Right lobe of liver (tissue), 6 donors: ENCODE results near the gene MLST8. TPM values are rescaled to one million over a fixed set of nuclear protein-coding genes. Genes with fewer than 3 reads are reported as not detected.

Source experiments
- ATAC-seq, 4 donors: fragments of 200-7000 bp; cut with Tn5 transposase; one replicate each; pipeline ENCODE4 v1.9.1; 2020; ENCODE audit warnings: mild to moderate bottlenecking in 4 of 4, moderate library complexity in 4 of 4
- DNase-seq, 3 donors: peaks; one replicate each; pipeline ENCODE4 v3.0.0-alpha.2; 2020
- H3K27ac ChIP-seq, 3 donors: fragments of 200-600 bp; one replicate each; pipeline ENCODE4 v1.8.0; 2022
- H3K27me3 ChIP-seq, 2 donors: fragments of 200-600 bp; one replicate each; pipeline ENCODE4 v1.8.0; 2022
- H3K36me3 ChIP-seq, 4 donors: fragments of 200-600 bp; sonication (generic) in 1 of 4; one replicate each; pipeline versions ENCODE4 v1.5.1 to v1.8.0; 2017 to 2022; ENCODE audit warnings: control low read depth in 1 of 4
- H3K4me1 ChIP-seq, 4 donors: fragments of 200-600 bp; sonication (generic) in 1 of 4; one replicate each; pipeline versions ENCODE4 v1.5.1 to v1.8.0; 2017 to 2022; ENCODE audit warnings: control low read depth in 1 of 4
- H3K4me3 ChIP-seq, 3 donors: fragments of 200-600 bp; one replicate each; pipeline ENCODE4 v1.8.0; 2022
- H3K9me3 ChIP-seq, 4 donors: fragments of 200-600 bp; sonication (generic) in 1 of 4; one replicate each; pipeline versions ENCODE4 v1.5.1 to v1.8.0; 2017 to 2022; ENCODE audit warnings: control low read depth in 1 of 4
- POLR2A ChIP-seq: fragments of 450-650 bp; IDR thresholded peaks from one replicate; pipeline ENCODE4 v1.6.1; 2017; ENCODE audit warnings: antibody characterized with exemption, mild to moderate bottlenecking
- whole genome bisulfite sequencing: methylation state at CpG from one replicate; pipeline ENCODE4 v1.1.6; 2018; ENCODE audit warnings: low coverage, low lambda C conversion rate; ENCODE audit not compliant: insufficient coverage; ENCODE audit errors: missing lambda C conversion rate; 5-methylcytosine and 5-hydroxymethylcytosine counted together
- intact Hi-C, 2 donors: fragments of 100-400 bp; cut with DNase I; formaldehyde crosslinking; loops; one replicate each; pipeline versions ENCODE4 v1.11.2 to v1.14.1; 2022
- total RNA-seq, 6 experiments: library from RNA; depleted of rRNA in 2 of 6; stranded (reverse); fragments of >200 nt in 2 of 6; fragmentation: NEBNext Ultra II Directional in 3 of 6; extraction: Animal tissue kit (Norgen Biotek cat#: 25700) in 3 of 6; gene quantifications; one replicate each; pipeline versions ENCODE4 v1.1.0 to v1.2.4, GENCODE V29; 2016 to 2023
- TF ChIP-seq, protein P1 (sequence below), 4 donors: fragments of 200-600 bp in 3 of 4; fragments of 450-650 bp in 1 of 4; IDR thresholded peaks; one replicate each; pipeline versions ENCODE4 v1.5.1 to v1.8.0; 2016 to 2022; ENCODE audit warnings: antibody characterized with exemption in 4 of 4, mild to moderate bottlenecking in 2 of 4
- donor health status: DM: no; HTN: yes; CAD: no.
- donor health status: DM: no; HTN: no; CAD: no.
- donor health status: DM: no; HTN: no; CAD: no.
- donor health status: DM: no; HTN: yes; CAD: no.
- donor health status: DM: no; HTN: yes; CAD: no.

Gene MLST8
- total RNA-seq, 6 experiments from 2014 or later: 13.1 to 51.0 (median 17.5) TPM

DNA sequence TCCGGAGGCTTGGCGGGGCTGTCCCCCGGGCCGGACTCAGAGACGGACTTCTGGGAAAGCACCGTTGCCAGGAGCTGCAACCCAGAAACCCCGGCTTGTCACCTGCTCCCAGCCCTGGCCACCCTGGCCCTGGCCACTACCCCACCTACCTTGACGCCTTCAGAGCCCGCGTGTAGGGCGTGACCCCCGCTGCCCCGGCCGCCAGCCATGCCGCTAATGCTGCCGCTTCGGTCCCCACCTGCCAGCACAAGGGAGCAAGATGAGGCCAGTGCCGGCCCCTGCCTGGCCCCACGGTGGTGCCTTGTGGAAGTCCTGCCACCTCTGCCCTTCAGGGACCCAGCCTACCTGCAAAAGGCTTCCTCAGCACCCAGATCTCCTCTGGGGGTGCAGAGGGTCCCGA, 20.3 kb upstream of the MLST8 start:
- H3K4me1 ChIP-seq: no peaks in the 10 kb centered on the region
- H3K9me3 ChIP-seq: no peaks in the 10 kb centered on the region
- H3K4me3 ChIP-seq: no peak overlapping the region
- no peaks in the 10 kb centered on the region for H3K36me3 ChIP-seq
- intact Hi-C loops: no loop called here
- no peak for ATAC-seq
- DNase-seq: no peak
- H3K27me3 ChIP-seq: no peaks in the 10 kb centered on the region
- no CpG with 5 or more reads among the region's 20 CpGs for WGBS
- TF ChIP-seq, protein P1, sequence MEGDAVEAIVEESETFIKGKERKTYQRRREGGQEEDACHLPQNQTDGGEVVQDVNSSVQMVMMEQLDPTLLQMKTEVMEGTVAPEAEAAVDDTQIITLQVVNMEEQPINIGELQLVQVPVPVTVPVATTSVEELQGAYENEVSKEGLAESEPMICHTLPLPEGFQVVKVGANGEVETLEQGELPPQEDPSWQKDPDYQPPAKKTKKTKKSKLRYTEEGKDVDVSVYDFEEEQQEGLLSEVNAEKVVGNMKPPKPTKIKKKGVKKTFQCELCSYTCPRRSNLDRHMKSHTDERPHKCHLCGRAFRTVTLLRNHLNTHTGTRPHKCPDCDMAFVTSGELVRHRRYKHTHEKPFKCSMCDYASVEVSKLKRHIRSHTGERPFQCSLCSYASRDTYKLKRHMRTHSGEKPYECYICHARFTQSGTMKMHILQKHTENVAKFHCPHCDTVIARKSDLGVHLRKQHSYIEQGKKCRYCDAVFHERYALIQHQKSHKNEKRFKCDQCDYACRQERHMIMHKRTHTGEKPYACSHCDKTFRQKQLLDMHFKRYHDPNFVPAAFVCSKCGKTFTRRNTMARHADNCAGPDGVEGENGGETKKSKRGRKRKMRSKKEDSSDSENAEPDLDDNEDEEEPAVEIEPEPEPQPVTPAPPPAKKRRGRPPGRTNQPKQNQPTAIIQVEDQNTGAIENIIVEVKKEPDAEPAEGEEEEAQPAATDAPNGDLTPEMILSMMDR (IDR thresholded peaks at IDR 0.05): no peak
- no peak for TF ChIP-seq POLR2A
- H3K27ac ChIP-seq: no peak overlapping the region

DNA sequence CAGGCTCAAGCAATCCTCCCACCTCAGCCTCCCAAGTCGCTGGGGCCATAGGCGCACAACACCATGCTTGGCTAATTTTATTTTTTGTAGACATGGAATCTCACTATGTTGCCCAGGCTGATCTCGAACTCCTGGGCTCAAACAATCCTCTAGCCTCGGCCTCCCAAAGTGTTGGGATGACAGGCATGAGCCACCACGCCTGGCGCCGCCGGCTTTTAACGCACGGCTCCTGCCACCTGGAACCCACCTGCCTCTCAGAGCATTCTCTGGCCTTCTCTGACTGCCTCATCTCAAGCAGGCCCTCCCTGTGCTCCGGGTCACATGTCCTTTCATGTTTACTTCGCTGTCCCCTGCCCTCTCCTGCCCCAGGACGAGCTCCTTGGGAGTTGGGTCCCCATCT, 19.2 kb upstream of the MLST8 start:
- intact Hi-C loops: no loop called here
- H3K4me3 ChIP-seq: no peak overlapping the region
- H3K9me3 ChIP-seq: no peaks in the 10 kb centered on the region
- no peak for DNase-seq
- no peaks in the 10 kb centered on the region for H3K36me3 ChIP-seq
- no peaks in the 10 kb centered on the region for H3K27me3 ChIP-seq
- TF ChIP-seq, protein P1 (IDR thresholded peaks at IDR 0.05): no peak
- TF ChIP-seq POLR2A: no peak
- no peaks in the 10 kb centered on the region for H3K4me1 ChIP-seq
- no peak for ATAC-seq
- 91% methylated on average over 13 of the region's 13 CpGs for WGBS
- H3K27ac ChIP-seq: no peak overlapping the region

DNA sequence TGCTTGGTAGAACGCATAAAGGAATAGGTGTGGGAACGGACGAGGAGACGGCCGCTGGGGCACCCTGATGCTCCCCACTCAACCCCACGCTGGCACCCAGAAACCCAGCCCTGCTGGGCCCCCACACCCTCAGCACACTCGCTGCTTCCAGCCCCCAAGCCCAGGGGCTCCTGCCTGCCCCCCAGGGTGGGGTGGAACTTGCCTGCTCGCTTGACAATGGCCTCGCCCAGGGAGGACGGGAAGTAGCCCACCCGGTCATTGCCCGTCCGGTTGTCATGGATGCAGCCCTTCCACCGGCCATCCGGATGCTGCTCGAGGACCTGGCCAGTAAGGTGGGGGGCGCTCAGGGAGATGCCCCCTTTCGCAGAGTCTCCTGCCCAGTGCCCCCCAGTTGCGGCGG, 18.7 kb upstream of the MLST8 start:
- H3K36me3 ChIP-seq: no peaks in the 10 kb centered on the region
- no peak overlapping the region for H3K27ac ChIP-seq
- no peaks in the 10 kb centered on the region for H3K27me3 ChIP-seq
- H3K4me3 ChIP-seq: no peak overlapping the region
- no peaks in the 10 kb centered on the region for H3K4me1 ChIP-seq
- intact Hi-C loops: no loop called here
- no peak for ATAC-seq
- H3K9me3 ChIP-seq: no peaks in the 10 kb centered on the region
- DNase-seq: no peak
- WGBS: 93% methylated on average over 9 of the region's 20 CpGs
- TF ChIP-seq, protein P1 (IDR thresholded peaks at IDR 0.05): no peak
- no peak for TF ChIP-seq POLR2A

DNA sequence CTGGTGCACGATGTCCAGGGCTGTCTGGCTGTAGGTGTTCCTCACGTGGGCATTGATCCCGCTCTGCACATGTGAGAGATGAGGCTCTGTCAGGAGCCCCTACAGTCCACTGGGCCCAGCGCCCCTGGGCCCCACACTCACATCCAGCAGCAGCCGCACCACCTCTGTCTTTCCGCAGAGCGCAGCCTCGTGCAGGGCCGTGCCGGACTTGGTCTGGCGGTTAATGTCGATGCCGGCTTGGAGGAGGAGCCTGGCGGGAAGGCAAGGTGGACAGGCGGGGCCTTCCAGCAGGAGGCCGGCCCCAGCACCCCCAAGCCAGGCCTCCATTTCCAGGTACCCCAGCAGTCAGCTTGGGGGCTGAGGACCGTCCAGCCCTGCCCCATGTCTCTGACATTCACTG, 18.0 kb upstream of the MLST8 start:
- WGBS: 100% methylated on average over 1 of the region's 17 CpGs
- Histone ChIP-seq H3K36me3 (no peaks in the 10 kb centered on the region), H3K27ac (no peak overlapping the region), H3K4me1 (no peaks in the 10 kb centered on the region), H3K27me3 (no peaks in the 10 kb centered on the region), H3K4me3 (no peak overlapping the region), H3K9me3 (no peaks in the 10 kb centered on the region)
- no peak for ATAC-seq
- intact Hi-C loops: no loop called here
- TF ChIP-seq, protein P1 (IDR thresholded peaks at IDR 0.05): no peak
- TF ChIP-seq POLR2A: no peak
- DNase-seq: no peak

DNA sequence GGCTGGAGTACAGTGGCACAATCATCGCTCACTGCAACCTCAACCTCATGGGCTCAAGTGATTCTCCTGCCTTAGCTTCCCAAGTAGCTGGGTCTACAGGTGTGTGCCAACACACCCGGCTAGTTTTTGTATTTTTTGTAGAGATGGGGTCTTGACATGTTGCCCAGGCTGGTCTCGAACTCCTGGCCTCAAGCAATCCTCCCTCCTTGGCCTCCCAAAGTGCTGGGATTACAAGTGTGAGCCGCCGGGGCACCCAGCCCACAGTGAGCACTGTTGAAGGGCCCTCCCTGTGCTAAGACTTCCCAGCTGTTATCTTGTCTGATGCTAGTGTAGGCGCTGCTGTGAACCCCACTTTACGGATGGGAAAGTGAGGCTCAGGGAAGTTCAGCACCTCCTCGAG, 16.9 kb upstream of the MLST8 start:
- H3K4me1 ChIP-seq: no peaks in the 10 kb centered on the region
- H3K27me3 ChIP-seq: no peaks in the 10 kb centered on the region
- H3K36me3 ChIP-seq: no peaks in the 10 kb centered on the region
- WGBS: 70% methylated on average over 2 of the region's 8 CpGs
- intact Hi-C loops: no loop called here
- H3K27ac ChIP-seq: no peak overlapping the region
- TF ChIP-seq, protein P1 (IDR thresholded peaks at IDR 0.05): no peak
- TF ChIP-seq POLR2A: no peak
- DNase-seq (no peak), ATAC-seq (no peak)
- no peaks in the 10 kb centered on the region for H3K9me3 ChIP-seq
- no peak overlapping the region for H3K4me3 ChIP-seq
